HepG2 (cell line): Measurements from ENCODE around the gene FKBP1A. TPM values are rescaled to one million over a fixed set of nuclear protein-coding genes. Genes with fewer than 3 reads are reported as not detected.

ENCODE experiments used
- ARNT ChIP-seq: fragments of 450-650 bp; IDR thresholded peaks from 2 replicates; pipeline ENCODE4 v1.6.1; 2017
- BCLAF1 ChIP-seq: fragments of 450-650 bp; IDR thresholded peaks from 2 replicates; pipeline ENCODE4 v1.6.1; 2017; ENCODE audit warnings: mild to moderate bottlenecking
- ERF ChIP-seq: IDR thresholded peaks from 2 replicates; pipeline ENCODE4 v1.6.1; 2018; ENCODE audit warnings: missing biosample characterization, missing genetic modification reagents
- GATAD2A ChIP-seq: IDR thresholded peaks from 2 replicates; pipeline ENCODE4 v1.6.1; 2016
- HDAC6 ChIP-seq: fragments of 200-600 bp; sonication (generic); IDR thresholded peaks from 2 replicates; pipeline ENCODE4 v1.7.0; 2017; ENCODE audit warnings: mild to moderate bottlenecking, antibody characterized with exemption, low read length, low read depth
- IRF2 ChIP-seq: IDR thresholded peaks from 2 replicates; pipeline ENCODE4 v1.6.1; 2018; ENCODE audit warnings: missing genetic modification reagents, missing compliant biosample characterization
- JARID2 ChIP-seq: sonication (generic); formaldehyde crosslinking; IDR thresholded peaks from 2 replicates; pipeline ENCODE4 v1.8.1; 2023; ENCODE audit warnings: missing genetic modification reagents, inconsistent platforms; ENCODE audit not compliant: insufficient replicate concordance
- KDM5B ChIP-seq: sonication (generic); formaldehyde crosslinking; IDR thresholded peaks from 2 replicates; pipeline ENCODE4 v1.4.0; 2020; ENCODE audit warnings: missing genetic modification reagents, mild to moderate bottlenecking, borderline replicate concordance
- TBL1XR1 ChIP-seq: fragments of 150-350 bp; IDR thresholded peaks from 2 replicates; pipeline ENCODE4 v1.6.1; 2014; ENCODE audit warnings: borderline replicate concordance, low read length; ENCODE audit not compliant: partially characterized antibody
- TEAD2 ChIP-seq: sonication (generic); formaldehyde crosslinking; IDR thresholded peaks from 2 replicates; pipeline ENCODE4 v1.9.0; 2021; ENCODE audit warnings: missing genetic modification reagents
- ZBTB43 ChIP-seq: sonication (generic); formaldehyde crosslinking; conservative IDR thresholded peaks from 2 replicates; pipeline ENCODE4 v1.4.0; 2020; ENCODE audit warnings: missing genetic modification reagents
- ZC3H4 ChIP-seq: sonication (generic); formaldehyde crosslinking; IDR thresholded peaks from 2 replicates; pipeline ENCODE4 v1.4.0; 2020; ENCODE audit warnings: missing genetic modification reagents, borderline replicate concordance
- ZFP91 ChIP-seq: sonication (generic); formaldehyde crosslinking; IDR thresholded peaks from 2 replicates; pipeline ENCODE4 v1.9.0; 2022; ENCODE audit warnings: missing genetic modification reagents, mild to moderate bottlenecking, borderline replicate concordance
- ZIK1 ChIP-seq: sonication (generic); formaldehyde crosslinking; IDR thresholded peaks from 2 replicates; pipeline ENCODE4 v1.5.0; 2020; ENCODE audit warnings: mild to moderate bottlenecking, low read depth, missing genetic modification reagents, borderline replicate concordance
- ZNF234 ChIP-seq: sonication (generic); formaldehyde crosslinking; conservative IDR thresholded peaks from 2 replicates; pipeline ENCODE4 v1.5.1; 2020; ENCODE audit warnings: mild to moderate bottlenecking, missing genetic modification reagents
- ZNF33A ChIP-seq: sonication (generic); formaldehyde crosslinking; IDR thresholded peaks from 2 replicates; pipeline ENCODE4 v1.5.1; 2020; ENCODE audit warnings: missing genetic modification reagents, mild to moderate bottlenecking, moderate library complexity, borderline replicate concordance
- ZNF354B ChIP-seq: sonication (generic); formaldehyde crosslinking; IDR thresholded peaks from 2 replicates; pipeline ENCODE4 v1.8.0; 2022; ENCODE audit warnings: mild to moderate bottlenecking, missing genetic modification reagents
- ZNF749 ChIP-seq: sonication (generic); formaldehyde crosslinking; IDR thresholded peaks from 2 replicates; pipeline ENCODE4 v1.8.0; 2022; ENCODE audit warnings: mild to moderate bottlenecking, missing genetic modification reagents, moderate library complexity, borderline replicate concordance
- polyA plus RNA-seq, 8 experiments: library from polyadenylated mRNA; depleted of rRNA in 3 of 8; stranded (reverse) in 7 of 8; unstranded in 1 of 8; fragments of >200 nt; fragmentation: Illumina TruSeq in 4 of 8; extraction: Trizol in 4 of 8; gene quantifications; 2 replicates each; pipeline versions ENCODE4 v1.2.1 to v1.2.3, GENCODE V29; 2011 to 2016; ENCODE audit warnings: low read depth in 4 of 8, missing spikeins in 1 of 8, mixed read lengths in 1 of 8; ENCODE audit not compliant: insufficient read depth in 1 of 8
- total RNA-seq, 5 experiments: library from RNA; depleted of rRNA; stranded (reverse); fragments of >200 nt; fragmentation: Illumina TruSeq; extraction: Trizol; gene quantifications; 2 replicates each; pipeline ENCODE4 v1.2.3, GENCODE V29; 2016; ENCODE audit warnings: low read depth in 1 of 5
- TF ChIP-seq, protein P1 (sequence below): sonication (generic); formaldehyde crosslinking; IDR thresholded peaks from 2 replicates; pipeline ENCODE4 v1.5.0; 2020; ENCODE audit warnings: mild to moderate bottlenecking, low read depth, missing genetic modification reagents, borderline replicate concordance
- TF ChIP-seq, protein P2 (sequence below): sonication (generic); formaldehyde crosslinking; IDR thresholded peaks from 2 replicates; pipeline ENCODE4 v1.4.0; 2020; ENCODE audit warnings: missing genetic modification reagents

FKBP1A gene
- total and polyA plus RNA-seq, 2 of the 13 experiments (the other 11 are each of a cell fraction or from before 2014, with no cell fraction given): 119 to 468 TPM

- TF ChIP-seq HDAC6 (no peak), ZBTB43 (CRISPR knock-in tag) (no peak), ZC3H4 (CRISPR knock-in tag) (peak; percentile 46; the same call in 1 of the 2 replicates), JARID2 (CRISPR knock-in tag) (peak; percentile 80), ZNF749 (CRISPR knock-in tag) (peak; percentile 20; the same call in 1 of the 2 replicates), ZNF354B (no peak), KDM5B (CRISPR knock-in tag) (peak; percentile 92), ARNT (no peak), GATAD2A (CRISPR knock-in tag) (peak; percentile 37; the same call in 1 of the 2 replicates), BCLAF1 (no peak), ZNF234 (CRISPR knock-in tag) (no peak; the same call in 1 of the 2 replicates), IRF2 (peak; percentile 89), TBL1XR1 (peak; percentile 73), TEAD2 (CRISPR knock-in tag) (no peak), ZIK1 (no peak; the same call in 1 of the 2 replicates), ZNF33A (CRISPR knock-in tag) (0 out of 2 replicates have a peak, but pooled peaks have one; percentile 64), ZFP91 (CRISPR knock-in tag) (peak; percentile 86; the same call in 1 of the 2 replicates), ERF (CRISPR knock-in tag) (peak; percentile 90)
- TF ChIP-seq, protein P1, sequence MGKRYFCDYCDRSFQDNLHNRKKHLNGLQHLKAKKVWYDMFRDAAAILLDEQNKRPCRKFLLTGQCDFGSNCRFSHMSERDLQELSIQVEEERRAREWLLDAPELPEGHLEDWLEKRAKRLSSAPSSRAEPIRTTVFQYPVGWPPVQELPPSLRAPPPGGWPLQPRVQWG (CRISPR knock-in tag): no peak
- TF ChIP-seq, protein P2, sequence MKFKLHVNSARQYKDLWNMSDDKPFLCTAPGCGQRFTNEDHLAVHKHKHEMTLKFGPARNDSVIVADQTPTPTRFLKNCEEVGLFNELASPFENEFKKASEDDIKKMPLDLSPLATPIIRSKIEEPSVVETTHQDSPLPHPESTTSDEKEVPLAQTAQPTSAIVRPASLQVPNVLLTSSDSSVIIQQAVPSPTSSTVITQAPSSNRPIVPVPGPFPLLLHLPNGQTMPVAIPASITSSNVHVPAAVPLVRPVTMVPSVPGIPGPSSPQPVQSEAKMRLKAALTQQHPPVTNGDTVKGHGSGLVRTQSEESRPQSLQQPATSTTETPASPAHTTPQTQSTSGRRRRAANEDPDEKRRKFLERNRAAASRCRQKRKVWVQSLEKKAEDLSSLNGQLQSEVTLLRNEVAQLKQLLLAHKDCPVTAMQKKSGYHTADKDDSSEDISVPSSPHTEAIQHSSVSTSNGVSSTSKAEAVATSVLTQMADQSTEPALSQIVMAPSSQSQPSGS (CRISPR knock-in tag): peak; percentile 78
Measured at GRCh38 chr20:1325173-1326030, 67.5 kb downstream of the FKBP1A start (continued).
